A673 (cell line): ENCODE data around the gene VTI1A.

Experiments used
- EZH2 ChIP-seq: fragments of 200-600 bp; sonication (generic); IDR thresholded peaks from 2 replicates; pipeline ENCODE4 v1.6.1; 2017; ENCODE audit warnings: borderline replicate concordance, low read depth, mild to moderate bottlenecking, mixed read lengths, antibody characterized with exemption, low read length; ENCODE audit not compliant: poor library complexity, severe bottlenecking
- TF ChIP-seq, protein P1 (sequence below): fragments of 300-800, 200-600 bp; sonication (generic); conservative IDR thresholded peaks from 2 replicates; pipeline ENCODE4 v1.5.1; 2017; ENCODE audit warnings: low read depth, mild to moderate bottlenecking, antibody characterized with exemption, low read length, moderate library complexity, mixed read lengths

DNA sequence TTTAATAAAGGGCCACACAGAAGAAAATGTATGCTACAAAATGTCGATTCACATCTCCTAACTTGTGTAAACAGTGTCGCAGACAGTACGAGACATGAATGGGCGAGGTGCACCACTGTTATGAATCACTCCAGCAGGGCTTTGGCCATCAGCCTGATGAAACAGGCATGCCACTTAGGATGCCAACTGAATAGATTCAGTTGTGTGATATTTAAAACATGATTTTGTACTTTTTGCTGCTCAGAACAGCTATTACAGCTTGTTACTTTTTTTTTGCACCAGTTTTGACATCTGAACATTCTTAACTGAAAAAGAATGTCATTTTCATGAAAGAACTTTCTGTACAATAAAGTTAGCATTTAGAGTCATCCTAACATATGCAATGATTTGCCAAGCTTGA is 138.1 kb downstream of the VTI1A start:
- TF ChIP-seq, protein P1, sequence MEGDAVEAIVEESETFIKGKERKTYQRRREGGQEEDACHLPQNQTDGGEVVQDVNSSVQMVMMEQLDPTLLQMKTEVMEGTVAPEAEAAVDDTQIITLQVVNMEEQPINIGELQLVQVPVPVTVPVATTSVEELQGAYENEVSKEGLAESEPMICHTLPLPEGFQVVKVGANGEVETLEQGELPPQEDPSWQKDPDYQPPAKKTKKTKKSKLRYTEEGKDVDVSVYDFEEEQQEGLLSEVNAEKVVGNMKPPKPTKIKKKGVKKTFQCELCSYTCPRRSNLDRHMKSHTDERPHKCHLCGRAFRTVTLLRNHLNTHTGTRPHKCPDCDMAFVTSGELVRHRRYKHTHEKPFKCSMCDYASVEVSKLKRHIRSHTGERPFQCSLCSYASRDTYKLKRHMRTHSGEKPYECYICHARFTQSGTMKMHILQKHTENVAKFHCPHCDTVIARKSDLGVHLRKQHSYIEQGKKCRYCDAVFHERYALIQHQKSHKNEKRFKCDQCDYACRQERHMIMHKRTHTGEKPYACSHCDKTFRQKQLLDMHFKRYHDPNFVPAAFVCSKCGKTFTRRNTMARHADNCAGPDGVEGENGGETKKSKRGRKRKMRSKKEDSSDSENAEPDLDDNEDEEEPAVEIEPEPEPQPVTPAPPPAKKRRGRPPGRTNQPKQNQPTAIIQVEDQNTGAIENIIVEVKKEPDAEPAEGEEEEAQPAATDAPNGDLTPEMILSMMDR: no peak
- no peak for TF ChIP-seq EZH2
